ENCODE data around the gene C11orf52.

The C11orf52 gene

DNA sequence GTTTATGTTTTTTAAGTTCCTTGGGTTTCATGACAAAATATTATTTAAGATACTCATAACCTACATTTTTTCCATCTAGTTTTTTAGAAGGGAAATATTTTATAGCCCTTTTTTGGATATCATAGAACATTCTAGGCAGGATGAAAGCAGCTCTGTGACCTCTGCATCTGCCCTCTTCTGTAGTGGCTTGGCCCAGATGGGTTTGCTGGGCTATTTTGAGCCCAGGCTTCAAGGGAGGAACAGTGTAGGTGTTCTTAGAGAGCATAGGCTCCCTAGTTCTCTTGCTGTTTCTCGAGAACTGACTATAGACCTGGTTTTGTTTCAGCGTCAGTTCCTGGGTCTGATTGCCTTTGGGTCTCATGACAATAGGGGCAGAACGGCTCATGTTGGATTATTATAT is 50.6 kb downstream of the C11orf52 start:
- H3K4me3 ChIP-seq (ENCODE audit: low read depth, low read length) = no peak overlapping the region
- TF ChIP-seq, protein P1, sequence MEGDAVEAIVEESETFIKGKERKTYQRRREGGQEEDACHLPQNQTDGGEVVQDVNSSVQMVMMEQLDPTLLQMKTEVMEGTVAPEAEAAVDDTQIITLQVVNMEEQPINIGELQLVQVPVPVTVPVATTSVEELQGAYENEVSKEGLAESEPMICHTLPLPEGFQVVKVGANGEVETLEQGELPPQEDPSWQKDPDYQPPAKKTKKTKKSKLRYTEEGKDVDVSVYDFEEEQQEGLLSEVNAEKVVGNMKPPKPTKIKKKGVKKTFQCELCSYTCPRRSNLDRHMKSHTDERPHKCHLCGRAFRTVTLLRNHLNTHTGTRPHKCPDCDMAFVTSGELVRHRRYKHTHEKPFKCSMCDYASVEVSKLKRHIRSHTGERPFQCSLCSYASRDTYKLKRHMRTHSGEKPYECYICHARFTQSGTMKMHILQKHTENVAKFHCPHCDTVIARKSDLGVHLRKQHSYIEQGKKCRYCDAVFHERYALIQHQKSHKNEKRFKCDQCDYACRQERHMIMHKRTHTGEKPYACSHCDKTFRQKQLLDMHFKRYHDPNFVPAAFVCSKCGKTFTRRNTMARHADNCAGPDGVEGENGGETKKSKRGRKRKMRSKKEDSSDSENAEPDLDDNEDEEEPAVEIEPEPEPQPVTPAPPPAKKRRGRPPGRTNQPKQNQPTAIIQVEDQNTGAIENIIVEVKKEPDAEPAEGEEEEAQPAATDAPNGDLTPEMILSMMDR (conservative IDR thresholded peaks at IDR 0.05; ENCODE audit: low read depth, low read length) = no peak
- DNase-seq (ENCODE audit: low read depth) = no peak

DNA sequence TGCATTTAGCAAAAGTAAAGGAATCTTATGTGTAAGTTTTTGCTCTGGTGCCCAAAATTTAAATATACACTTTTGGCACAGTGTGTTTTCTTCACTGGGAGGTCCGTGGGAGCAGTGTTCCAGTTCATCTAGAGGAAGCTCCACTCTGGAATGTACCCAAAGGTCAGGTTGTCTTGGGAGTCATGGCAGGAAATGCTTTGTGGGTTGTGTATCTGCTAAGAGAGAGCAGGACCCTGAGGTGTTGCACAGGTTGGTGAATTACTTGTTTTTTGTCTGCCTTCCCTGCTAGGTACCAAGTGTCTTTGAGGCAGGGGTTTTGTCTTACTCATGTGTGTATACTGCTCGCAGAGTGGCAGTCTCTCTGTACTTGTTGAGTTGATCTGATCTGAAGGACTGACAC is 55.7 kb downstream of the C11orf52 start:
- peak; percentile 17 for DNase-seq (ENCODE audit: low read depth)
- TF ChIP-seq, protein P1 (conservative IDR thresholded peaks at IDR 0.05; ENCODE audit: low read depth, low read length) = no peak
- no peak overlapping the region for H3K4me3 ChIP-seq (ENCODE audit: low read depth, low read length)

DNA sequence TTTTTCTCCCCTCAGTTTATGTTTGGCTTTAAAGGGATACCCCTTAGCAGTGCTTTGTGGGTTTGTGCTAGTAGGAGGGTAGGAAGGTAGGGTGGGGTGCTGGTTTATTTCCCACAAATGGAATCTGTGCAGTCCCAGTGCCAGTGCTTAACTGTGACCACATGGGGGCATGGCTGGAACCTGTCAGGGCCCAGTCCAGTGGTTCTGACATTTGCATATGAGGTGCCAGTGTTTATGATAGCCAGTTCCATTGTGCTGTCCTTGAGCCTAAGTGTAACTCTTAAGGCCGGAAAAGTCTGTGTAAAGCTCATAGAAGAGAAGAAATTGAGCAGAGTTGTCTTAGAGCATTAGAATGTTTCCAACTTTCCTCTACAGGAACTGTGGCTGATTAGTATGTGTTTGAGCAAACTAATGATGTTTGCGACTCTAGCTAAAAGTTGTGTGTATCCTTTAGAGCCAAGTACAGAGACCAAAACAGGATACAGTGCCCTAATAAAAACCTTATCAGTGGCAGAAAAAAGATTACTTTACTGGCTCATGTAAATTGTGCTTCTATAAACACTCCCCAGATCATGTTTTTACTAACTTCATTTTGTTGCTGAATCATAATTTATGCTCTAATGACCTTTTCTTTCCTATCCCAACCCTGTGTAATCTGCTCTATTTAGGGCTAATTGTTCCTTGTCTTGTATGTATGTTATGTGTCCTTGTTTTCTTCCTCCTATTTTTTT is 56.5 kb downstream of the C11orf52 start:
- TF ChIP-seq, protein P1 (conservative IDR thresholded peaks at IDR 0.05; ENCODE audit: low read depth, low read length) = peak; percentile 29
- DNase-seq (ENCODE audit: low read depth) = no peak
- no peak overlapping the region for H3K4me3 ChIP-seq (ENCODE audit: low read depth, low read length)

DNA sequence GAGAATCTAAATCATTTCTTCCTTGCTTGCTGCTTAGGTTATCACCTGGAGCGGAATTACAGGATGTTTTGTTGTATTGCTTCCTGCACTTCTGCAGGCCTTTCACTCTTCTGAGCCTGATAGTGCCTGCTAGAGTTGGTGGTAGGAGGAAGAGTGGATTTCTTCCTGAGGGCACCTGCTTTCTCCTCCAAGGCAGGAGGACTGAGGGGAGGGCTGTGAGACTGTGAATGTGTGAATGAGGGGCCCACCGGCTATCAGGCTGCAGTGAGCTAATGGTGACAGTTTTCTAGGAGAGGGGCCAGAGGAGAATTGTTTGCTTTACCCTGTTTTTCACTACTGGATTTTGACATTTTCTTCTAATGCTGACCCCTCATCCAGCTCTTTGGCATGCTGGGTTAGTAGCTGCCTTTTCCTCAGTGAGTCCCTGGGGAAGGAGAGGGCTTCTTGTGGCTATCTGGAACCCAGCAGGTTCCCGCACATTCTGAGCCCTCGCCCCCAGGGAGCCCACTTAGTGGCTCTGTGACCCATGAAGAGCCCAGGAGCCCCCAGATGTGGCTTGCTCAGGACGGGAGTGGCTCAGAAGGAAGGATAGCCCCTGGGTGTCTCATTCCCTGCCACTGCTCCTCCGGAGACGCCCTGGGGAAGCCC is 57.5 kb downstream of the C11orf52 start:
- DNase-seq (ENCODE audit: low read depth) = no peak
- TF ChIP-seq, protein P1 (conservative IDR thresholded peaks at IDR 0.05; ENCODE audit: low read depth, low read length) = no peak
- H3K4me3 ChIP-seq (ENCODE audit: low read depth, low read length) = peak overlapping the region; percentile 73
